ENCODE measurements around the gene ATG16L2. TPM values are rescaled to one million over a fixed set of nuclear protein-coding genes. Genes with fewer than 3 reads are reported as not detected.

The ATG16L2 gene
- total and polyA plus RNA-seq, 2 donors (not counting 1 experiment from before 2014, with no cell fraction given): 3.3 to 8.8 TPM

- TF ChIP-seq CTCF (conservative IDR thresholded peaks at IDR 0.05 in 1 of 2, IDR thresholded peaks at IDR 0.05 in 1 of 2; ENCODE audit: low read depth in 1 of 2, low read length in 2 of 2) (no peak), EZH2 (IDR thresholded peaks at IDR 0.05; ENCODE audit: low read length, missing control alignments) (no peak)
- Histone ChIP-seq H3K4me1 (ENCODE audit: control insufficient read depth, extremely low read depth, insufficient read depth, low read length) (peaks cover 6% of the 10 kb centered on the region), H3K4me3 (replicated peaks in 1 of 4; ENCODE audit: control extremely low read depth in 1 of 4, insufficient read depth in 1 of 4, low read depth in 3 of 4, low read length in 4 of 4) (no peak overlapping the region), H3K36me3 (ENCODE audit: control insufficient read depth, insufficient read depth, low read length) (no peaks in the 10 kb centered on the region), H3K4me2 (ENCODE audit: extremely low read depth, insufficient read depth, low read length) (no peak overlapping the region), H2AFZ (ENCODE audit: low read length) (no peak overlapping the region), H3K79me2 (ENCODE audit: control insufficient read depth, insufficient read depth, low read length) (no peaks in the 10 kb centered on the region), H3K27me3 (ENCODE audit: control insufficient read depth, insufficient read depth, low read length) (no peaks in the 10 kb centered on the region), H3K9me3 (ENCODE audit: control insufficient read depth, insufficient read depth, low read depth, low read length) (no peaks in the 10 kb centered on the region), H3K9ac (ENCODE audit: insufficient read depth, low read length) (no peak overlapping the region), H3K27ac (ENCODE audit: insufficient read depth, low read length) (no peak overlapping the region), H4K20me1 (ENCODE audit: control insufficient read depth, extremely low read depth, insufficient read depth, low read length) (no peaks in the 10 kb centered on the region)
- peak in 1 of 2 donors; percentile 66 for DNase-seq (ENCODE audit: low read depth in 2 of 2)
Observed at GRCh38 chr11:72842126-72842525, 27.9 kb downstream of the ATG16L2 start.

- no peak overlapping the region for H3K4me3 ChIP-seq (replicated peaks in 1 of 4; ENCODE audit: control extremely low read depth in 1 of 4, insufficient read depth in 1 of 4, low read depth in 3 of 4, low read length in 4 of 4)
- H3K9ac ChIP-seq (ENCODE audit: insufficient read depth, low read length): no peak overlapping the region
- H3K27ac ChIP-seq (ENCODE audit: insufficient read depth, low read length): no peak overlapping the region
- peaks cover 6% of the 10 kb centered on the region for H3K4me1 ChIP-seq (ENCODE audit: control insufficient read depth, extremely low read depth, insufficient read depth, low read length)
- H3K36me3 ChIP-seq (ENCODE audit: control insufficient read depth, insufficient read depth, low read length): no peaks in the 10 kb centered on the region
- TF ChIP-seq EZH2 (IDR thresholded peaks at IDR 0.05; ENCODE audit: low read length, missing control alignments) (no peak), CTCF (conservative IDR thresholded peaks at IDR 0.05 in 1 of 2, IDR thresholded peaks at IDR 0.05 in 1 of 2; ENCODE audit: low read depth in 1 of 2, low read length in 2 of 2) (no peak)
- no peak overlapping the region for H3K4me2 ChIP-seq (ENCODE audit: extremely low read depth, insufficient read depth, low read length)
- H3K9me3 ChIP-seq (ENCODE audit: control insufficient read depth, insufficient read depth, low read depth, low read length): no peaks in the 10 kb centered on the region
- H2AFZ ChIP-seq (ENCODE audit: low read length): no peak overlapping the region
- H3K79me2 ChIP-seq (ENCODE audit: control insufficient read depth, insufficient read depth, low read length): no peaks in the 10 kb centered on the region
- H3K27me3 ChIP-seq (ENCODE audit: control insufficient read depth, insufficient read depth, low read length): no peaks in the 10 kb centered on the region
- DNase-seq (ENCODE audit: low read depth in 2 of 2): no peak
- no peaks in the 10 kb centered on the region for H4K20me1 ChIP-seq (ENCODE audit: control insufficient read depth, extremely low read depth, insufficient read depth, low read length)
Observed at GRCh38 chr11:72842653-72843330, 28.6 kb downstream of the ATG16L2 start.

- Histone ChIP-seq H3K4me2 (ENCODE audit: extremely low read depth, insufficient read depth, low read length) (no peak overlapping the region), H3K27me3 (ENCODE audit: control insufficient read depth, insufficient read depth, low read length) (no peaks in the 10 kb centered on the region), H3K36me3 (ENCODE audit: control insufficient read depth, insufficient read depth, low read length) (no peaks in the 10 kb centered on the region), H2AFZ (ENCODE audit: low read length) (no peak overlapping the region), H4K20me1 (ENCODE audit: control insufficient read depth, extremely low read depth, insufficient read depth, low read length) (no peaks in the 10 kb centered on the region), H3K27ac (ENCODE audit: insufficient read depth, low read length) (no peak overlapping the region), H3K9me3 (ENCODE audit: control insufficient read depth, insufficient read depth, low read depth, low read length) (no peaks in the 10 kb centered on the region), H3K9ac (ENCODE audit: insufficient read depth, low read length) (no peak overlapping the region), H3K4me1 (ENCODE audit: control insufficient read depth, extremely low read depth, insufficient read depth, low read length) (peaks cover 6% of the 10 kb centered on the region), H3K79me2 (ENCODE audit: control insufficient read depth, insufficient read depth, low read length) (no peaks in the 10 kb centered on the region), H3K4me3 (replicated peaks in 1 of 4; ENCODE audit: control extremely low read depth in 1 of 4, insufficient read depth in 1 of 4, low read depth in 3 of 4, low read length in 4 of 4) (no peak overlapping the region)
- no peak for TF ChIP-seq CTCF (conservative IDR thresholded peaks at IDR 0.05 in 1 of 2, IDR thresholded peaks at IDR 0.05 in 1 of 2; ENCODE audit: low read depth in 1 of 2, low read length in 2 of 2)
- TF ChIP-seq EZH2 (IDR thresholded peaks at IDR 0.05; ENCODE audit: low read length, missing control alignments): no peak
- peak; percentile 57 to 87 for DNase-seq (ENCODE audit: low read depth in 2 of 2)
Observed at GRCh38 chr11:72844356-72844755, 30.1 kb downstream of the ATG16L2 start.

All from fibroblast of lung (primary cell).